ENCODE data around the gene ELOVL6. TPM values are rescaled to one million over a fixed set of nuclear protein-coding genes. Genes with fewer than 3 reads are reported as not detected.

The ELOVL6 gene
- total and polyA plus RNA-seq, 10 donors, result 0.58 to 4.5 (median 3.3) TPM

GRCh38 chr4:110149089-110149488 is 49.3 kb downstream of the ELOVL6 start:
- DNase-seq, result no peak
- intact Hi-C loops (cut with DNase I; ENCODE audit: low total_unique reads), result no loop called here
- no peak overlapping the region for H3K4me3 ChIP-seq
- H3K36me3 ChIP-seq, result no peaks in the 10 kb centered on the region
- TF ChIP-seq POLR2A (IDR thresholded peaks at IDR 0.05) (no peak), POLR2AphosphoS5 (IDR thresholded peaks at IDR 0.05) (no peak), CTCF (IDR thresholded peaks at IDR 0.05 in 8 of 11, conservative IDR thresholded peaks at IDR 0.05 in 3 of 11) (no peak)
- H3K27ac ChIP-seq, result no peak overlapping the region
- no peaks in the 10 kb centered on the region for H3K9me3 ChIP-seq
- no peaks in the 10 kb centered on the region for H3K4me1 ChIP-seq
- WGBS, 5 donors, result 95 to 97% (median 96%) methylated on average over 7 of the region's 7 CpGs
- no peaks in the 10 kb centered on the region for H3K27me3 ChIP-seq (replicated peaks in 1 of 7)

- no peaks in the 10 kb centered on the region for H3K27me3 ChIP-seq (replicated peaks in 1 of 7)
- H3K9me3 ChIP-seq, result no peaks in the 10 kb centered on the region
- no peaks in the 10 kb centered on the region for H3K4me1 ChIP-seq
- no peak overlapping the region for H3K4me3 ChIP-seq
- TF ChIP-seq CTCF (IDR thresholded peaks at IDR 0.05 in 8 of 11, conservative IDR thresholded peaks at IDR 0.05 in 3 of 11), result no peak
- TF ChIP-seq POLR2AphosphoS5 (IDR thresholded peaks at IDR 0.05), result no peak
- no peak for TF ChIP-seq POLR2A (IDR thresholded peaks at IDR 0.05)
- DNase-seq, result no peak
- H3K27ac ChIP-seq, result no peak overlapping the region
- H3K36me3 ChIP-seq, result no peaks in the 10 kb centered on the region
- intact Hi-C loops (cut with DNase I; ENCODE audit: low total_unique reads), result no loop called here
Measured at GRCh38 chr4:110142461-110142860, 56.0 kb downstream of the ELOVL6 start.

- 85 to 95% (median 90%) methylated on average over 3 of the region's 3 CpGs for WGBS, 5 donors
- Histone ChIP-seq H3K36me3 (no peaks in the 10 kb centered on the region), H3K27me3 (replicated peaks in 1 of 7) (no peaks in the 10 kb centered on the region), H3K27ac (no peak overlapping the region), H3K4me3 (no peak overlapping the region), H3K4me1 (no peaks in the 10 kb centered on the region), H3K9me3 (no peaks in the 10 kb centered on the region)
- TF ChIP-seq POLR2A (IDR thresholded peaks at IDR 0.05), result no peak
- TF ChIP-seq CTCF (IDR thresholded peaks at IDR 0.05 in 8 of 11, conservative IDR thresholded peaks at IDR 0.05 in 3 of 11), result no peak
- TF ChIP-seq POLR2AphosphoS5 (IDR thresholded peaks at IDR 0.05), result no peak
- no peak for DNase-seq
- intact Hi-C loops (cut with DNase I; ENCODE audit: low total_unique reads), result no loop called here
Measured at GRCh38 chr4:110139815-110140214, 58.6 kb downstream of the ELOVL6 start.

GRCh38 chr4:110139111-110139510 is 59.3 kb downstream of the ELOVL6 start:
- intact Hi-C loops (cut with DNase I; ENCODE audit: low total_unique reads), result no loop called here
- TF ChIP-seq POLR2AphosphoS5 (IDR thresholded peaks at IDR 0.05) (no peak), POLR2A (IDR thresholded peaks at IDR 0.05) (no peak), CTCF (IDR thresholded peaks at IDR 0.05 in 8 of 11, conservative IDR thresholded peaks at IDR 0.05 in 3 of 11) (no peak)
- H3K27ac ChIP-seq, result no peak overlapping the region

More at GRCh38 chr4:110139111-110139510, 59.3 kb downstream of the ELOVL6 start:
- 49 to 86% (median 79%) methylated on average over 3 of the region's 3 CpGs for WGBS, 5 donors
- Histone ChIP-seq H3K9me3 (no peaks in the 10 kb centered on the region), H3K4me1 (no peaks in the 10 kb centered on the region), H3K36me3 (no peaks in the 10 kb centered on the region), H3K27me3 (replicated peaks in 1 of 7) (no peaks in the 10 kb centered on the region), H3K4me3 (no peak overlapping the region)
- DNase-seq, result no peak

All from spleen (tissue), 11 donors.